ENCODE measurements around the gene TBX22. TPM values are rescaled to one million over a fixed set of nuclear protein-coding genes. Genes with fewer than 3 reads are reported as not detected.

Gene TBX22
- not detected in 2 replicates for total RNA-seq

GRCh38 chrX:80014141-80014940 is at the start of gene TBX22:
Gene TBX22 (plus strand): TSS chrX:80014753. CDS start chrX:80022270, 7,517 bp downstream.

Measured in subcutaneous preadipocyte (primary cell).